CD4-positive, CD25-positive, alpha-beta regulatory T cell (primary cell): ENCODE data around the gene SGMS2. TPM values are rescaled to one million over a fixed set of nuclear protein-coding genes. Genes with fewer than 3 reads are reported as not detected.

Experiments used
- ATAC-seq, 2 donors: fragments of 150-1000 bp; cut with Tn5 transposase; one replicate each; pipeline ENCODE4 v1.10.0; 2021; ENCODE audit warnings: low read depth in 2 of 2, moderate number of reproducible peaks in 2 of 2, moderate library complexity in 1 of 2
- DNase-seq, 3 donors: peaks; one replicate each; pipeline versions ENCODE4 v3.0.0 to v3.0.0-alpha.2; 2012 to 2022; ENCODE audit warnings: mixed read lengths in 1 of 3
- H3K27ac ChIP-seq: one replicate; pipeline ENCODE4 v1.7.0; 2013; ENCODE audit warnings: mild to moderate bottlenecking, low read length; ENCODE audit not compliant: insufficient read depth, poor library complexity, severe bottlenecking
- H3K27me3 ChIP-seq: one replicate; pipeline ENCODE4 v1.7.0; 2013; ENCODE audit warnings: low read length; ENCODE audit not compliant: control insufficient read depth, insufficient read depth
- H3K36me3 ChIP-seq: one replicate; pipeline ENCODE4 v1.7.0; 2013; ENCODE audit warnings: mild to moderate bottlenecking, low read length, moderate library complexity; ENCODE audit not compliant: control insufficient read depth, insufficient read depth
- H3K4me1 ChIP-seq: 2 replicates; pipeline ENCODE4 v1.7.0; 2013; ENCODE audit warnings: mild to moderate bottlenecking, low read length; ENCODE audit not compliant: insufficient read depth, control insufficient read depth, poor library complexity, severe bottlenecking
- H3K4me3 ChIP-seq: one replicate; pipeline ENCODE4 v1.7.0; 2013; ENCODE audit warnings: low read depth, mild to moderate bottlenecking, low read length, moderate library complexity
- H3K9me3 ChIP-seq, 2 experiments: 1 replicate in 1 of 2; 2 replicates in 1 of 2; pipeline ENCODE4 v1.7.0; 2013; ENCODE audit warnings: low read length in 2 of 2, mild to moderate bottlenecking in 1 of 2, moderate library complexity in 1 of 2; ENCODE audit not compliant: control insufficient read depth in 2 of 2
- H3K27ac Mint-ChIP-seq, 3 donors: one replicate each; pipeline ENCODE4 v1.8.0; 2020 to 2022; ENCODE audit warnings: mild to moderate bottlenecking in 3 of 3, mixed read lengths in 3 of 3, moderate library complexity in 2 of 3
- H3K27me3 Mint-ChIP-seq: one replicate; pipeline ENCODE4 v1.8.0; 2022; ENCODE audit warnings: mild to moderate bottlenecking, mixed read lengths
- H3K36me3 Mint-ChIP-seq: one replicate; pipeline ENCODE4 v1.8.0; 2020; ENCODE audit warnings: mixed read lengths
- H3K4me1 Mint-ChIP-seq, 4 donors: one replicate each; pipeline ENCODE4 v1.8.0; 2020 to 2022; ENCODE audit warnings: mixed read lengths in 4 of 4, mild to moderate bottlenecking in 1 of 4
- H3K4me3 Mint-ChIP-seq, 4 donors: one replicate each; pipeline ENCODE4 v1.8.0; 2020 to 2022; ENCODE audit warnings: mild to moderate bottlenecking in 4 of 4, mixed read lengths in 4 of 4, moderate library complexity in 3 of 4
- H3K9me3 Mint-ChIP-seq, 7 donors: one replicate each; pipeline ENCODE4 v1.8.0; 2020 to 2022; ENCODE audit warnings: mixed read lengths in 7 of 7, mild to moderate bottlenecking in 3 of 7, moderate library complexity in 2 of 7
- polyA plus RNA-seq, 4 donors: library from polyadenylated mRNA; unstranded; fragments of 300-500 nt; fragmentation: Illumina TruSeq; gene quantifications; one replicate each; pipeline ENCODE4 v1.2.3, GENCODE V29; 2021
- total RNA-seq: library from RNA; stranded (reverse); gene quantifications from one replicate; pipeline ENCODE4 v1.2.3, GENCODE V29; 2022

The SGMS2 gene
- total and polyA plus RNA-seq, 5 donors from 2014 or later, result not detected

- Mint-ChIP-seq H3K4me3 (no peak overlapping the region), H3K4me1 (no peaks in the 10 kb centered on the region), H3K27ac (no peak overlapping the region), H3K36me3 (no peaks in the 10 kb centered on the region), H3K9me3 (peaks cover 0 to 2% (median 0%) of the 10 kb centered on the region in 7 donors), H3K27me3 (peaks cover 16% of the 10 kb centered on the region)
- DNase-seq (no peak), ATAC-seq (no peak)
- peaks cover 2% of the 10 kb centered on the region for H3K27me3 ChIP-seq
- H3K4me1 ChIP-seq, result no peaks in the 10 kb centered on the region
- no peaks in the 10 kb centered on the region for H3K36me3 ChIP-seq
- H3K27ac ChIP-seq, result no peak overlapping the region
- H3K9me3 ChIP-seq, result no peaks in the 10 kb centered on the region
- H3K4me3 ChIP-seq, result no peak overlapping the region
Measured at GRCh38 chr4:107815158-107815557, 9.6 kb upstream of the SGMS2 start.

- no peak for DNase-seq
- H3K9me3 Mint-ChIP-seq, result peaks cover 0 to 3% (median 0%) of the 10 kb centered on the region in 7 donors
- no peaks in the 10 kb centered on the region for H3K36me3 Mint-ChIP-seq
- ATAC-seq, result no peak
- H3K4me3 ChIP-seq, result no peak overlapping the region
- H3K4me1 Mint-ChIP-seq, result no peaks in the 10 kb centered on the region
- H3K4me3 Mint-ChIP-seq, result no peak overlapping the region
- H3K27ac Mint-ChIP-seq, result no peak overlapping the region
- H3K9me3 ChIP-seq, result no peaks in the 10 kb centered on the region
- H3K36me3 ChIP-seq, result no peaks in the 10 kb centered on the region
- H3K27me3 ChIP-seq, result no peaks in the 10 kb centered on the region
- peaks cover 21% of the 10 kb centered on the region for H3K27me3 Mint-ChIP-seq
- no peaks in the 10 kb centered on the region for H3K4me1 ChIP-seq
- no peak overlapping the region for H3K27ac ChIP-seq
Measured at GRCh38 chr4:107818301-107818910, 6.3 kb upstream of the SGMS2 start.

- ATAC-seq (no peak), DNase-seq (no peak)
- no peaks in the 10 kb centered on the region for H3K9me3 ChIP-seq
- H3K4me3 ChIP-seq, result no peak overlapping the region
- Mint-ChIP-seq H3K4me1 (peaks cover 2 to 12% (median 5%) of the 10 kb centered on the region in 4 donors), H3K36me3 (no peaks in the 10 kb centered on the region), H3K27ac (no peak overlapping the region), H3K27me3 (peaks cover 65% of the 10 kb centered on the region), H3K9me3 (peaks cover 0 to 2% (median 0%) of the 10 kb centered on the region in 7 donors), H3K4me3 (peak overlapping the region in 1 of 4 donors; percentile 28)
- H3K4me1 ChIP-seq, result peaks cover 8% of the 10 kb centered on the region
- H3K27me3 ChIP-seq, result peaks cover 19% of the 10 kb centered on the region
- H3K36me3 ChIP-seq, result no peaks in the 10 kb centered on the region
- no peak overlapping the region for H3K27ac ChIP-seq
Measured at GRCh38 chr4:107823870-107824349, 822 bp upstream of the SGMS2 start.

GRCh38 chr4:107825072-107825824, 516 bp downstream of the SGMS2 start:
- Histone ChIP-seq H3K27ac (no peak overlapping the region), H3K27me3 (peaks cover 19% of the 10 kb centered on the region), H3K9me3 (no peaks in the 10 kb centered on the region), H3K36me3 (no peaks in the 10 kb centered on the region), H3K4me1 (peaks cover 8% of the 10 kb centered on the region), H3K4me3 (no peak overlapping the region)
- Mint-ChIP-seq H3K4me3 (peak overlapping the region; percentile 13 to 73 (median 58)), H3K9me3 (peaks cover 0 to 2% (median 0%) of the 10 kb centered on the region in 7 donors), H3K4me1 (peaks cover 2 to 12% (median 5%) of the 10 kb centered on the region in 4 donors), H3K27me3 (peaks cover 59% of the 10 kb centered on the region), H3K27ac (no peak overlapping the region), H3K36me3 (no peaks in the 10 kb centered on the region)
- no peak for DNase-seq
- no peak for ATAC-seq

GRCh38 chr4:107826421-107826980, 1.8 kb downstream of the SGMS2 start:
- Histone ChIP-seq H3K27ac (no peak overlapping the region), H3K27me3 (peaks cover 19% of the 10 kb centered on the region), H3K9me3 (no peaks in the 10 kb centered on the region), H3K4me1 (peaks cover 8% of the 10 kb centered on the region), H3K36me3 (no peaks in the 10 kb centered on the region), H3K4me3 (no peak overlapping the region)
- H3K27ac Mint-ChIP-seq, result no peak overlapping the region
- ATAC-seq (no peak), DNase-seq (no peak)
- no peak overlapping the region for H3K4me3 Mint-ChIP-seq
- peaks cover 2 to 12% (median 5%) of the 10 kb centered on the region in 4 donors for H3K4me1 Mint-ChIP-seq
- H3K9me3 Mint-ChIP-seq, result peaks cover 0 to 3% (median 0%) of the 10 kb centered on the region in 7 donors
- H3K27me3 Mint-ChIP-seq, result peaks cover 50% of the 10 kb centered on the region
- H3K36me3 Mint-ChIP-seq, result no peaks in the 10 kb centered on the region

GRCh38 chr4:107828315-107829090, 3.8 kb downstream of the SGMS2 start:
- Histone ChIP-seq H3K4me1 (peaks cover 8% of the 10 kb centered on the region), H3K27ac (no peak overlapping the region), H3K4me3 (no peak overlapping the region), H3K36me3 (no peaks in the 10 kb centered on the region), H3K27me3 (peaks cover 18% of the 10 kb centered on the region), H3K9me3 (no peaks in the 10 kb centered on the region)
- no peak for ATAC-seq
- no peaks in the 10 kb centered on the region for H3K36me3 Mint-ChIP-seq
- H3K4me1 Mint-ChIP-seq, result peaks cover 2 to 12% (median 5%) of the 10 kb centered on the region in 4 donors
- H3K27me3 Mint-ChIP-seq, result peaks cover 48% of the 10 kb centered on the region
- H3K27ac Mint-ChIP-seq, result no peak overlapping the region
- no peak overlapping the region for H3K4me3 Mint-ChIP-seq
- peaks cover 0 to 3% (median 0%) of the 10 kb centered on the region in 7 donors for H3K9me3 Mint-ChIP-seq
- DNase-seq, result no peak

GRCh38 chr4:107831140-107831539, 6.4 kb downstream of the SGMS2 start:
- no peak overlapping the region for H3K4me3 ChIP-seq
- peaks cover 0 to 5% (median 0%) of the 10 kb centered on the region in 4 donors for H3K4me1 Mint-ChIP-seq
- H3K4me3 Mint-ChIP-seq, result no peak overlapping the region
- DNase-seq, result no peak
- no peaks in the 10 kb centered on the region for H3K36me3 Mint-ChIP-seq
- H3K9me3 ChIP-seq, result no peaks in the 10 kb centered on the region
- peaks cover 8% of the 10 kb centered on the region for H3K27me3 ChIP-seq
- no peak overlapping the region for H3K27ac ChIP-seq
- H3K9me3 Mint-ChIP-seq, result peaks cover 0 to 3% (median 0%) of the 10 kb centered on the region in 7 donors
- H3K27ac Mint-ChIP-seq, result no peak overlapping the region
- peaks cover 29% of the 10 kb centered on the region for H3K27me3 Mint-ChIP-seq
- no peaks in the 10 kb centered on the region for H3K36me3 ChIP-seq
- H3K4me1 ChIP-seq, result no peaks in the 10 kb centered on the region
- no peak for ATAC-seq
